Astrocyte (in vitro differentiated cells and primary cell): ENCODE measurements around the gene ECE1.

Source experiments
- CTCF ChIP-seq: IDR thresholded peaks from 2 replicates; pipeline ENCODE4 v1.5.1; 2011; ENCODE audit warnings: low read depth, mild to moderate bottlenecking, inconsistent platforms, low read length, moderate library complexity; ENCODE audit not compliant: insufficient read depth
- EZH2 ChIP-seq: IDR thresholded peaks from 2 replicates; pipeline ENCODE4 v1.6.1; 2012; ENCODE audit warnings: mild to moderate bottlenecking, low read length, inconsistent platforms; ENCODE audit not compliant: insufficient read depth

DNA sequence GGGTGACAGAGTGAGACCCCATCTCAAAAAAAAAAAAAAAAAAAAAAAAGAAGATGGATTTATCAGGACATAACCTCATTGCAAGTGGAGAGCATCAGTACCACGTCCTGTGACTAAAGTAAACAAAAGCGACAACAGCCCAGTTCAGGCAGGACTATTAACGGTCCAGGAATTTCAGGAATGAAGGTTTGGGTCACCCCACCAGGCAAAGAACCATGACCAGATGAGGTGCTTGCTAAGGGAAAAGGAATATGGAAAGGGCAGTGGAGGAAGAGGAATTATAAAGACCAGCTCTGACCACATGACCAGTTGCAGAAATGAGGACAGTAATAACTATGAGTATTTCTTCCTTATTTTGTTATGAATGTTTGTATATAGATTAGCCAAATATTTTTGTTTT, 78.1 kb downstream of the ECE1 start:
- TF ChIP-seq CTCF, result no peak
- TF ChIP-seq EZH2, result no peak
